HEK293 (cell line): ENCODE results near the gene WDR43.

Source experiments
- CTCF ChIA-PET: fragments of 350-600 bp; formaldehyde crosslinking; extraction: SDS; loops from one replicate; lab custom pipeline; 2021; ENCODE audit warnings: antibody characterized with exemption; lab: Yijun Ruan, JAX
- POLR2A ChIA-PET: fragments of 300-600 bp; formaldehyde crosslinking; extraction: SDS; loops from one replicate; lab custom pipeline; 2020; ENCODE audit warnings: antibody characterized with exemption, inconsistent platforms; lab: Yijun Ruan, JAX
- H3K27ac ChIP-seq: fragments of 200-500 bp; sonication (Bioruptor generic); 2 replicates; pipeline ENCODE4 v1.5.1; 2014; ENCODE audit warnings: low read depth, low read length, control low read depth, inconsistent platforms; ENCODE audit errors: extremely low read depth
- H3K36me3 ChIP-seq, 2 experiments: fragments of 200-500 bp in 1 of 2; sonication (Bioruptor generic) in 1 of 2; 1 replicate in 1 of 2; 2 replicates in 1 of 2; pipeline ENCODE4 v1.5.1; 2014 to 2017; ENCODE audit warnings: inconsistent platforms in 2 of 2, low read length in 2 of 2; ENCODE audit not compliant: control insufficient read depth in 2 of 2, insufficient read depth in 1 of 2
- H3K4me1 ChIP-seq: fragments of 200-500 bp; sonication (Bioruptor generic); 2 replicates; pipeline ENCODE4 v1.5.1; 2014; ENCODE audit warnings: mild to moderate bottlenecking, low read length, inconsistent platforms; ENCODE audit not compliant: control insufficient read depth, insufficient read depth
- H3K4me3 ChIP-seq: 2 replicates; pipeline ENCODE4 v1.5.1; 2011; ENCODE audit warnings: low read depth, mild to moderate bottlenecking, control low read depth, low read length, moderate library complexity
- H3K9me3 ChIP-seq: fragments of 200-500 bp; sonication (Bioruptor generic); 2 replicates; pipeline ENCODE4 v1.5.1; 2014; ENCODE audit warnings: low read depth, low read length, inconsistent platforms; ENCODE audit not compliant: control insufficient read depth, insufficient read depth
- BCL11B ChIP-seq: fragments of 450-650 bp; formaldehyde crosslinking; IDR thresholded peaks from 2 replicates; pipeline ENCODE4 v1.5.1; 2016; ENCODE audit warnings: low read depth, missing biosample characterization, missing genetic modification characterization
- GLI2 ChIP-seq: fragments of 450-650 bp; formaldehyde crosslinking; IDR thresholded peaks from 2 replicates; pipeline ENCODE4; 2017; ENCODE audit warnings: missing biosample characterization, missing genetic modification characterization, low read depth, borderline replicate concordance
- GLIS1 ChIP-seq: fragments of 450-650 bp; formaldehyde crosslinking; IDR thresholded peaks from 2 replicates; pipeline ENCODE4 v1.5.1; 2016; ENCODE audit warnings: missing biosample characterization, missing genetic modification characterization
- HOXD13 ChIP-seq: sonication (generic); formaldehyde crosslinking; IDR thresholded peaks from 2 replicates; pipeline ENCODE4 v1.8.0; 2022; ENCODE audit warnings: missing genetic modification reagents, borderline replicate concordance
- KLF10 ChIP-seq: fragments of 450-650 bp; IDR thresholded peaks from 2 replicates; pipeline ENCODE4 v1.5.1; 2018; ENCODE audit warnings: missing biosample characterization, mild to moderate bottlenecking, missing genetic modification characterization
- PATZ1 ChIP-seq: fragments of 450-650 bp; formaldehyde crosslinking; IDR thresholded peaks from 2 replicates; pipeline ENCODE4 v1.5.1; 2016; ENCODE audit warnings: missing biosample characterization, missing genetic modification characterization
- PRDM1 ChIP-seq: fragments of 450-650 bp; formaldehyde crosslinking; IDR thresholded peaks from 2 replicates; pipeline ENCODE4; 2016; ENCODE audit warnings: missing biosample characterization, missing genetic modification characterization
- PRDM10 ChIP-seq: fragments of 450-650 bp; formaldehyde crosslinking; IDR thresholded peaks from 2 replicates; pipeline ENCODE4 v1.5.1; 2016; ENCODE audit warnings: missing biosample characterization, missing genetic modification characterization
- SALL2 ChIP-seq: fragments of 450-650 bp; formaldehyde crosslinking; IDR thresholded peaks from 2 replicates; pipeline ENCODE4 v1.5.0; 2017; ENCODE audit warnings: missing biosample characterization, mild to moderate bottlenecking, missing genetic modification characterization, borderline replicate concordance
- SCRT1 ChIP-seq: fragments of 450-650 bp; formaldehyde crosslinking; IDR thresholded peaks from 2 replicates; pipeline ENCODE4 v1.5.1; 2016; ENCODE audit warnings: missing biosample characterization, missing genetic modification characterization, borderline replicate concordance
- SCRT2 ChIP-seq: fragments of 450-650 bp; formaldehyde crosslinking; IDR thresholded peaks from 2 replicates; pipeline ENCODE4 v1.5.1; 2016; ENCODE audit warnings: missing biosample characterization, missing genetic modification characterization
- SP3 ChIP-seq: fragments of 450-650 bp; formaldehyde crosslinking; IDR thresholded peaks from 2 replicates; pipeline ENCODE4 v1.5.1; 2016; ENCODE audit warnings: missing biosample characterization, missing genetic modification characterization
- YY2 ChIP-seq: fragments of 450-650 bp; formaldehyde crosslinking; IDR thresholded peaks from 2 replicates; pipeline ENCODE4 v1.5.1; 2016; ENCODE audit warnings: missing biosample characterization, missing genetic modification characterization
- ZNF146 ChIP-seq: fragments of 450-650 bp; formaldehyde crosslinking; IDR thresholded peaks from 2 replicates; pipeline ENCODE4 v1.5.1; 2016; ENCODE audit warnings: missing biosample characterization, missing genetic modification characterization
- ZNF184 ChIP-seq: fragments of 450-650 bp; IDR thresholded peaks from 2 replicates; pipeline ENCODE4 v1.5.1; 2018; ENCODE audit warnings: missing biosample characterization, mild to moderate bottlenecking, missing genetic modification characterization
- ZNF19 ChIP-seq: fragments of 450-650 bp; formaldehyde crosslinking; IDR thresholded peaks from 2 replicates; pipeline ENCODE4; 2016; ENCODE audit warnings: missing biosample characterization, missing genetic modification characterization, low read depth
- ZNF23 ChIP-seq: fragments of 450-650 bp; formaldehyde crosslinking; IDR thresholded peaks from 2 replicates; pipeline ENCODE4 v1.5.1; 2016; ENCODE audit warnings: missing biosample characterization, missing genetic modification characterization, borderline replicate concordance
- ZNF24 ChIP-seq: fragments of 450-650 bp; formaldehyde crosslinking; IDR thresholded peaks from 2 replicates; pipeline ENCODE4 v1.5.1; 2016; ENCODE audit warnings: missing biosample characterization, missing genetic modification characterization
- ZNF274 ChIP-seq, 2 experiments: fragments of 200-500 bp in 1 of 2; fragments of 450-650 bp in 1 of 2; sonication (Bioruptor generic) in 1 of 2; formaldehyde crosslinking in 1 of 2; IDR thresholded peaks; 2 replicates each; pipeline versions ENCODE4 v1.5.1 to v1.6.1; 2014 to 2016; ENCODE audit warnings: borderline replicate concordance in 1 of 2, inconsistent platforms in 1 of 2, low read length in 1 of 2, missing biosample characterization in 1 of 2, missing genetic modification characterization in 1 of 2
- ZNF311 ChIP-seq: fragments of 450-650 bp; formaldehyde crosslinking; IDR thresholded peaks from 2 replicates; pipeline ENCODE4 v1.5.1; 2017; ENCODE audit warnings: missing biosample characterization, missing genetic modification characterization, borderline replicate concordance
- ZNF324 ChIP-seq: fragments of 450-650 bp; formaldehyde crosslinking; IDR thresholded peaks from 2 replicates; pipeline ENCODE4 v1.5.1; 2016; ENCODE audit warnings: missing biosample characterization, missing genetic modification characterization
- ZNF596 ChIP-seq: fragments of 450-650 bp; IDR thresholded peaks from 2 replicates; pipeline ENCODE4 v1.5.0; 2018; ENCODE audit warnings: missing biosample characterization, mild to moderate bottlenecking, missing genetic modification characterization, moderate library complexity
- ZNF610 ChIP-seq: fragments of 450-650 bp; formaldehyde crosslinking; IDR thresholded peaks from 2 replicates; pipeline ENCODE4 v1.5.1; 2016; ENCODE audit warnings: missing biosample characterization, missing genetic modification characterization, borderline replicate concordance
- ZNF621 ChIP-seq: fragments of 450-650 bp; formaldehyde crosslinking; IDR thresholded peaks from 2 replicates; pipeline ENCODE4 v1.5.1; 2017; ENCODE audit warnings: missing biosample characterization, missing genetic modification characterization
- ZNF660 ChIP-seq: fragments of 450-650 bp; IDR thresholded peaks from 2 replicates; pipeline ENCODE4 v1.5.1; 2018; ENCODE audit warnings: missing biosample characterization, mild to moderate bottlenecking, missing genetic modification characterization
- ZNF76 ChIP-seq: fragments of 450-650 bp; formaldehyde crosslinking; IDR thresholded peaks from 2 replicates; pipeline ENCODE4; 2016; ENCODE audit warnings: low read depth, missing biosample characterization, missing genetic modification characterization, borderline replicate concordance
- ZSCAN18 ChIP-seq: fragments of 450-650 bp; formaldehyde crosslinking; IDR thresholded peaks from 2 replicates; pipeline ENCODE4 v1.5.1; 2016; ENCODE audit warnings: missing biosample characterization, missing genetic modification characterization

WDR43 gene

GRCh38 chr2:28895189-28895893 is 874 bp downstream of the WDR43 start (continued):
- peak; percentile 63 for TF ChIP-seq PRDM10
- peak; percentile 27; the same call in 1 of the 2 replicates for TF ChIP-seq PATZ1 (tag by site-specific recombination)
- peak; percentile 63 for TF ChIP-seq PRDM1 (tag by site-specific recombination)
- TF ChIP-seq, all 188 proteins: peak for 9

GRCh38 chr2:28896906-28897305 is 2.4 kb downstream of the WDR43 start:
- H3K27ac ChIP-seq: no peak overlapping the region
- H3K4me3 ChIP-seq: no peak overlapping the region; the same call in 1 of the 2 replicates
- no peak for TF ChIP-seq ZNF24 (tag by site-specific recombination)
- no peak for TF ChIP-seq ZNF324 (tag by site-specific recombination)
- TF ChIP-seq KLF10 (tag by site-specific recombination): peak; percentile 36; the same call in 1 of the 2 replicates
- no peak for TF ChIP-seq GLIS1 (tag by site-specific recombination)
- TF ChIP-seq ZNF19 (tag by site-specific recombination): no peak
- no peak for TF ChIP-seq ZNF76 (tag by site-specific recombination)
- no peak for TF ChIP-seq ZNF660
- peaks cover 0 to 13% of the 10 kb centered on the region in 2 experiments; a peak in 1 of 3 replicates for H3K36me3 ChIP-seq
- ChIA-PET CTCF (no interaction called here), POLR2A (no interaction called here)
- peaks cover 23% of the 10 kb centered on the region for H3K4me1 ChIP-seq
- no peaks in the 10 kb centered on the region for H3K9me3 ChIP-seq

- H3K27ac ChIP-seq: no peak overlapping the region
- H3K4me3 ChIP-seq: no peak overlapping the region
- POLR2A ChIA-PET: no interaction called here
- peaks cover 0 to 23% of the 10 kb centered on the region in 2 experiments; a peak in 1 of 3 replicates for H3K36me3 ChIP-seq
- peaks cover 23% of the 10 kb centered on the region for H3K4me1 ChIP-seq
- no peaks in the 10 kb centered on the region for H3K9me3 ChIP-seq
- CTCF ChIA-PET: no interaction called here
- TF ChIP-seq GLI2 (tag by site-specific recombination): no peak
- TF ChIP-seq HOXD13 (CRISPR knock-in tag): no peak
- no peak for TF ChIP-seq ZNF610 (tag by site-specific recombination)
- TF ChIP-seq SALL2 (tag by site-specific recombination): no peak
- TF ChIP-seq ZNF596 (tag by site-specific recombination): no peak
- TF ChIP-seq ZNF311 (tag by site-specific recombination): no peak
- TF ChIP-seq ZNF23: no peak
- TF ChIP-seq SCRT2 (tag by site-specific recombination): peak; percentile 83
- no peak for TF ChIP-seq ZSCAN18 (tag by site-specific recombination)
- TF ChIP-seq ZNF274 (IDR thresholded peaks at IDR 0.05; ENCODE audit: low read length): no peak
- TF ChIP-seq ZNF274 (tag by site-specific recombination; IDR thresholded peaks at IDR 0.05; ENCODE audit: borderline replicate concordance): no peak
- TF ChIP-seq SCRT1 (tag by site-specific recombination): peak; percentile 82
- TF ChIP-seq ZNF621 (tag by site-specific recombination): no peak
- TF ChIP-seq ZNF146 (tag by site-specific recombination): no peak
- no peak for TF ChIP-seq YY2 (tag by site-specific recombination)
- no peak for TF ChIP-seq SP3 (tag by site-specific recombination)
- TF ChIP-seq BCL11B (tag by site-specific recombination): no peak
- no peak for TF ChIP-seq ZNF184
Observed at GRCh38 chr2:28898048-28898447, 3.6 kb downstream of the WDR43 start.
